HepG2 (cell line): ENCODE results near the gene ZNF277. TPM values are rescaled to one million over a fixed set of nuclear protein-coding genes. Genes with fewer than 3 reads are reported as not detected.

Experiments
- GABPA ChIP-seq, 2 experiments: IDR thresholded peaks; 2 replicates each; pipeline ENCODE4 v1.6.1; 2011 to 2016; ENCODE audit warnings: low read depth in 2 of 2, low read length in 1 of 2, missing biosample characterization in 1 of 2, missing genetic modification characterization in 1 of 2
- GATAD2A ChIP-seq: IDR thresholded peaks from 2 replicates; pipeline ENCODE4 v1.6.1; 2016
- HNRNPK ChIP-seq: fragments of 200-400 bp; formaldehyde crosslinking; IDR thresholded peaks from 2 replicates; pipeline ENCODE4 v1.6.1; 2018; ENCODE audit warnings: low read length, low read depth, moderate library complexity, mild to moderate bottlenecking; ENCODE audit not compliant: poor library complexity, severe bottlenecking
- KDM2A ChIP-seq: sonication (generic); formaldehyde crosslinking; IDR thresholded peaks from 2 replicates; pipeline ENCODE4 v1.4.0; 2020; ENCODE audit warnings: low read depth, missing genetic modification reagents, borderline replicate concordance
- SAP130 ChIP-seq: IDR thresholded peaks from 2 replicates; pipeline ENCODE4 v1.6.1; 2016; ENCODE audit warnings: low read depth
- SOX13 ChIP-seq, 3 experiments: fragments of 450-650 bp in 1 of 3; sonication (generic) in 1 of 3; formaldehyde crosslinking in 1 of 3; IDR thresholded peaks in 2 of 3; conservative IDR thresholded peaks in 1 of 3; 2 replicates each; pipeline versions ENCODE4 v1.5.0 to v1.6.1; 2016 to 2020; ENCODE audit warnings: antibody characterized with exemption in 1 of 3, mild to moderate bottlenecking in 1 of 3, missing compliant biosample characterization in 1 of 3, missing genetic modification reagents in 1 of 3, moderate library complexity in 1 of 3
- SP5 ChIP-seq: IDR thresholded peaks from 2 replicates; pipeline ENCODE4 v1.6.1; 2016; ENCODE audit warnings: low read depth, borderline replicate concordance
- TSC22D2 ChIP-seq: sonication (generic); formaldehyde crosslinking; IDR thresholded peaks from 2 replicates; pipeline ENCODE4 v1.5.1; 2020; ENCODE audit warnings: missing genetic modification reagents, mild to moderate bottlenecking, borderline replicate concordance
- ZFP1 ChIP-seq: IDR thresholded peaks from 2 replicates; pipeline ENCODE4 v1.6.1; 2016
- ZNF136 ChIP-seq: sonication (generic); formaldehyde crosslinking; IDR thresholded peaks from 2 replicates; pipeline ENCODE4 v1.8.1; 2022; ENCODE audit warnings: low read depth, mild to moderate bottlenecking, moderate library complexity, missing genetic modification reagents
- ZNF550 ChIP-seq: sonication (generic); formaldehyde crosslinking; IDR thresholded peaks from 2 replicates; pipeline ENCODE4 v1.4.0; 2020; ENCODE audit warnings: mild to moderate bottlenecking, missing genetic modification reagents, borderline replicate concordance
- ZNF569 ChIP-seq: sonication (generic); formaldehyde crosslinking; IDR thresholded peaks from 2 replicates; pipeline ENCODE4 v1.5.0; 2020; ENCODE audit warnings: mild to moderate bottlenecking, missing genetic modification reagents, moderate library complexity, borderline replicate concordance
- ZNF614 ChIP-seq: IDR thresholded peaks from 2 replicates; pipeline ENCODE4 v1.6.1; 2018; ENCODE audit warnings: missing biosample characterization, missing genetic modification reagents, inconsistent platforms, borderline replicate concordance
- ZSCAN25 ChIP-seq: sonication (generic); formaldehyde crosslinking; IDR thresholded peaks from 2 replicates; pipeline ENCODE4 v1.8.0; 2022; ENCODE audit warnings: mild to moderate bottlenecking, missing genetic modification reagents
- polyA plus RNA-seq, 8 experiments: library from polyadenylated mRNA; depleted of rRNA in 3 of 8; stranded (reverse) in 7 of 8; unstranded in 1 of 8; fragments of >200 nt; fragmentation: Illumina TruSeq in 4 of 8; extraction: Trizol in 4 of 8; gene quantifications; 2 replicates each; pipeline versions ENCODE4 v1.2.1 to v1.2.3, GENCODE V29; 2011 to 2016; ENCODE audit warnings: low read depth in 4 of 8, missing spikeins in 1 of 8, mixed read lengths in 1 of 8; ENCODE audit not compliant: insufficient read depth in 1 of 8
- total RNA-seq, 5 experiments: library from RNA; depleted of rRNA; stranded (reverse); fragments of >200 nt; fragmentation: Illumina TruSeq; extraction: Trizol; gene quantifications; 2 replicates each; pipeline ENCODE4 v1.2.3, GENCODE V29; 2016; ENCODE audit warnings: low read depth in 1 of 5
- TF ChIP-seq, protein P1 (sequence below): sonication (generic); formaldehyde crosslinking; IDR thresholded peaks from 2 replicates; pipeline ENCODE4 v1.4.0; 2020; ENCODE audit warnings: mild to moderate bottlenecking, missing genetic modification reagents, borderline replicate concordance
- TF ChIP-seq, protein P2 (sequence below): IDR thresholded peaks from 2 replicates; pipeline ENCODE4 v1.6.1; 2016; ENCODE audit warnings: low read depth, control low read depth
- TF ChIP-seq, protein P3 (sequence below): sonication (generic); formaldehyde crosslinking; IDR thresholded peaks from 2 replicates; pipeline ENCODE4 v1.5.0; 2020; ENCODE audit warnings: missing genetic modification reagents
- TF ChIP-seq, protein P4 (sequence below): sonication (generic); formaldehyde crosslinking; IDR thresholded peaks from 2 replicates; pipeline ENCODE4 v1.4.0; 2020; ENCODE audit warnings: missing genetic modification reagents

Gene ZNF277
- total and polyA plus RNA-seq, 2 of the 13 experiments (the other 11 are each of a cell fraction or from before 2014, with no cell fraction given): 29.1 to 30.1 TPM

DNA sequence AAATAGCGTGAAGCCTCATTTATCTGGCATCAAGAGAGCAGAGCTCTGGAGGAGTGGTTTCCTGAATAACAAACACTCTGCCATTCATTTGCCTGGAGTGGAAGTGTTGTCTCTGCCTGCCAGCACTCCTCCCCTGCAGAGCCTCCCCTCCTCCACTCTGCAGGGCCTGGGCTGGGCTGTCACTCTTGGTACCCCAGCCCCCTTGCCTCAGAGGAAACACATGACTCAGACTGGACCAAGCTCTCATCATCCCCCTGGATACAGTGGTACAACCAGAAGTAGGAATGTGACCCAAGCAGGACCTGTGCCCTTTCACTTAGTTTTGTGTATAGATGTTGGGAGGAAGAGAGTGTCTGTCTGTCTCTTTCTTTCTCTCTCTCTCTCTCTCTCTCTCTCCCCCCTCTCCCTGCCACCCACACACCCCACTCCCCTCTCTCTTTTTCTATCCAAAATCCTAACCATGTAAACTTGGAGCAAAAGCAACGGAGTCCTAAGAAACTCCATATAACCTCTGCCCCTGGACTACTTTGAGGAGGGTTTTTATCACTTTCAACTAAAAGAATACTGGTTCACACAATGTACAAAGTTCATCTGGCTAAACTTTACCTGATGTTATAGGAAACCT, 44.2 kb upstream of the ZNF277 start (continued):
- peak; percentile 52 for TF ChIP-seq GATAD2A (CRISPR knock-in tag)
- peak; percentile 98 for TF ChIP-seq ZSCAN25 (CRISPR knock-in tag)
- peak; percentile 25 for TF ChIP-seq HNRNPK
- TF ChIP-seq, protein P1, sequence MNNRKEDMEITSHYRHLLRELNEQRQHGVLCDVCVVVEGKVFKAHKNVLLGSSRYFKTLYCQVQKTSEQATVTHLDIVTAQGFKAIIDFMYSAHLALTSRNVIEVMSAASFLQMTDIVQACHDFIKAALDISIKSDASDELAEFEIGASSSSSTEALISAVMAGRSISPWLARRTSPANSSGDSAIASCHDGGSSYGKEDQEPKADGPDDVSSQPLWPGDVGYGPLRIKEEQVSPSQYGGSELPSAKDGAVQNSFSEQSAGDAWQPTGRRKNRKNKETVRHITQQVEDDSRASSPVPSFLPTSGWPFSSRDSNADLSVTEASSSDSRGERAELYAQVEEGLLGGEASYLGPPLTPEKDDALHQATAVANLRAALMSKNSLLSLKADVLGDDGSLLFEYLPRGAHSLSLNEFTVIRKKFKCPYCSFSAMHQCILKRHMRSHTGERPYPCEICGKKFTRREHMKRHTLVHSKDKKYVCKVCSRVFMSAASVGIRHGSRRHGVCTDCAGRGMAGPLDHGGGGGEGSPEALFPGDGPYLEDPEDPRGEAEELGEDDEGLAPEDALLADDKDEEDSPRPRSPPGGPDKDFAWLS (CRISPR knock-in tag): no peak
- TF ChIP-seq KDM2A: 0 out of 2 replicates have a peak, but pooled peaks have one; percentile 44
- no peak; the same call in 1 of the 2 replicates for TF ChIP-seq ZNF614 (CRISPR knock-in tag)
- TF ChIP-seq SAP130 (CRISPR knock-in tag): peak; percentile 81
- TF ChIP-seq, protein P2, sequence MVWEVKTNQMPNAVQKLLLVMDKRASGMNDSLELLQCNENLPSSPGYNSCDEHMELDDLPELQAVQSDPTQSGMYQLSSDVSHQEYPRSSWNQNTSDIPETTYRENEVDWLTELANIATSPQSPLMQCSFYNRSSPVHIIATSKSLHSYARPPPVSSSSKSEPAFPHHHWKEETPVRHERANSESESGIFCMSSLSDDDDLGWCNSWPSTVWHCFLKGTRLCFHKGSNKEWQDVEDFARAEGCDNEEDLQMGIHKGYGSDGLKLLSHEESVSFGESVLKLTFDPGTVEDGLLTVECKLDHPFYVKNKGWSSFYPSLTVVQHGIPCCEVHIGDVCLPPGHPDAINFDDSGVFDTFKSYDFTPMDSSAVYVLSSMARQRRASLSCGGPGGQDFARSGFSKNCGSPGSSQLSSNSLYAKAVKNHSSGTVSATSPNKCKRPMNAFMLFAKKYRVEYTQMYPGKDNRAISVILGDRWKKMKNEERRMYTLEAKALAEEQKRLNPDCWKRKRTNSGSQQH (CRISPR knock-in tag): 0 out of 2 replicates have a peak, but pooled peaks have one; percentile 61
- no peak for TF ChIP-seq GABPA (IDR thresholded peaks at IDR 0.05; ENCODE audit: low read depth, low read length)
- 0 out of 2 replicates have a peak, but pooled peaks have one; percentile 18 for TF ChIP-seq GABPA (CRISPR knock-in tag; IDR thresholded peaks at IDR 0.05; ENCODE audit: low read depth)
- no peak for TF ChIP-seq TSC22D2 (CRISPR knock-in tag)
- TF ChIP-seq ZNF550 (CRISPR knock-in tag): no peak
- TF ChIP-seq SOX13 (IDR thresholded peaks at IDR 0.05): no peak
- peak in 1 of 2 experiments; percentile 58; a peak in 1 of 4 replicates for TF ChIP-seq SOX13 (CRISPR knock-in tag; conservative IDR thresholded peaks at IDR 0.05 in 1 of 2, IDR thresholded peaks at IDR 0.05 in 1 of 2)
- TF ChIP-seq, protein P3, sequence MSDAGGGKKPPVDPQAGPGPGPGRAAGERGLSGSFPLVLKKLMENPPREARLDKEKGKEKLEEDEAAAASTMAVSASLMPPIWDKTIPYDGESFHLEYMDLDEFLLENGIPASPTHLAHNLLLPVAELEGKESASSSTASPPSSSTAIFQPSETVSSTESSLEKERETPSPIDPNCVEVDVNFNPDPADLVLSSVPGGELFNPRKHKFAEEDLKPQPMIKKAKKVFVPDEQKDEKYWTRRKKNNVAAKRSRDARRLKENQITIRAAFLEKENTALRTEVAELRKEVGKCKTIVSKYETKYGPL: no peak
- TF ChIP-seq SP5: 0 out of 2 replicates have a peak, but pooled peaks have one; percentile 13
- TF ChIP-seq ZNF136: no peak
- no peak for TF ChIP-seq ZNF569
- TF ChIP-seq, protein P4, sequence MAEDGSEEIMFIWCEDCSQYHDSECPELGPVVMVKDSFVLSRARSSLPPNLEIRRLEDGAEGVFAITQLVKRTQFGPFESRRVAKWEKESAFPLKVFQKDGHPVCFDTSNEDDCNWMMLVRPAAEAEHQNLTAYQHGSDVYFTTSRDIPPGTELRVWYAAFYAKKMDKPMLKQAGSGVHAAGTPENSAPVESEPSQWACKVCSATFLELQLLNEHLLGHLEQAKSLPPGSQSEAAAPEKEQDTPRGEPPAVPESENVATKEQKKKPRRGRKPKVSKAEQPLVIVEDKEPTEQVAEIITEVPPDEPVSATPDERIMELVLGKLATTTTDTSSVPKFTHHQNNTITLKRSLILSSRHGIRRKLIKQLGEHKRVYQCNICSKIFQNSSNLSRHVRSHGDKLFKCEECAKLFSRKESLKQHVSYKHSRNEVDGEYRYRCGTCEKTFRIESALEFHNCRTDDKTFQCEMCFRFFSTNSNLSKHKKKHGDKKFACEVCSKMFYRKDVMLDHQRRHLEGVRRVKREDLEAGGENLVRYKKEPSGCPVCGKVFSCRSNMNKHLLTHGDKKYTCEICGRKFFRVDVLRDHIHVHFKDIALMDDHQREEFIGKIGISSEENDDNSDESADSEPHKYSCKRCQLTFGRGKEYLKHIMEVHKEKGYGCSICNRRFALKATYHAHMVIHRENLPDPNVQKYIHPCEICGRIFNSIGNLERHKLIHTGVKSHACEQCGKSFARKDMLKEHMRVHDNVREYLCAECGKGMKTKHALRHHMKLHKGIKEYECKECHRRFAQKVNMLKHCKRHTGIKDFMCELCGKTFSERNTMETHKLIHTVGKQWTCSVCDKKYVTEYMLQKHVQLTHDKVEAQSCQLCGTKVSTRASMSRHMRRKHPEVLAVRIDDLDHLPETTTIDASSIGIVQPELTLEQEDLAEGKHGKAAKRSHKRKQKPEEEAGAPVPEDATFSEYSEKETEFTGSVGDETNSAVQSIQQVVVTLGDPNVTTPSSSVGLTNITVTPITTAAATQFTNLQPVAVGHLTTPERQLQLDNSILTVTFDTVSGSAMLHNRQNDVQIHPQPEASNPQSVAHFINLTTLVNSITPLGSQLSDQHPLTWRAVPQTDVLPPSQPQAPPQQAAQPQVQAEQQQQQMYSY (CRISPR knock-in tag): no peak
- TF ChIP-seq ZFP1 (CRISPR knock-in tag): no peak
